Measurements from ENCODE around the gene MCU.
"Not testable (repeated sequence)": the region's sequence is repeated elsewhere in the genome, so short reads cannot be mapped to it uniquely, and the experiment has no call there.

The MCU gene

GRCh38 chr10:72688208-72688651 is 3.7 kb upstream of the MCU start:
- DNase-seq = no peak

- DNase-seq = no peak
Measured at GRCh38 chr10:72689660-72690059, 2.3 kb upstream of the MCU start.

- DNase-seq = no peak
Measured at GRCh38 chr10:72690071-72690755, 1.7 kb upstream of the MCU start.

GRCh38 chr10:72691470-72691862 is 477 bp upstream of the MCU start:
- DNase-seq = no peak

GRCh38 chr10:72692744-72692993 is 726 bp downstream of the MCU start:
- no peak for DNase-seq

- peak; percentile 18 to 40 for DNase-seq
Measured at GRCh38 chr10:72692994-72693781, 1.2 kb downstream of the MCU start.

GRCh38 chr10:72694476-72695369 is 2.8 kb downstream of the MCU start:
- DNase-seq = peak; percentile 75 to 82

- no peak for DNase-seq
Measured at GRCh38 chr10:72695496-72695895, 3.6 kb downstream of the MCU start.

- peak; percentile 16 to 23 for DNase-seq
Measured at GRCh38 chr10:72697716-72698115, 5.8 kb downstream of the MCU start.

- not testable (repeated sequence) for DNase-seq
Measured at GRCh38 chr10:72702465-72702864, 10.5 kb downstream of the MCU start.

- DNase-seq = no peak
Measured at GRCh38 chr10:72702868-72703581, 11.1 kb downstream of the MCU start.

- no peak for DNase-seq
Measured at GRCh38 chr10:72704117-72704516, 12.2 kb downstream of the MCU start.

GRCh38 chr10:72709041-72709440 is 17.1 kb downstream of the MCU start:
- no peak for DNase-seq

- DNase-seq = no peak
Measured at GRCh38 chr10:72712136-72712535, 20.2 kb downstream of the MCU start.

- DNase-seq = no peak
Measured at GRCh38 chr10:72719941-72720592, 28.1 kb downstream of the MCU start.

- no peak for DNase-seq
Measured at GRCh38 chr10:72720814-72721660, 29.1 kb downstream of the MCU start.

- no peak for DNase-seq
Measured at GRCh38 chr10:72727130-72727529, 35.2 kb downstream of the MCU start.

- DNase-seq = no peak
Measured at GRCh38 chr10:72728462-72728861, 36.5 kb downstream of the MCU start.

- DNase-seq = no peak
Measured at GRCh38 chr10:72729528-72729927, 37.6 kb downstream of the MCU start.

- no peak for DNase-seq
Measured at GRCh38 chr10:72730479-72730878, 38.5 kb downstream of the MCU start.

GRCh38 chr10:72731916-72732419 is 40.0 kb downstream of the MCU start:
- DNase-seq = no peak

All from AML-193 (cell line).